HG03439 (cell line): ENCODE results near the gene SUFU.

ENCODE experiments used
- ATAC-seq: cut with Tn5 transposase; IDR thresholded peaks from one replicate; pipeline ENCODE4 v1.9.1; 2021; ENCODE audit warnings: mild to moderate bottlenecking, moderate library complexity; ENCODE audit not compliant: unreplicated experiment

The SUFU gene

GRCh38 chr10:102593074-102593803 is 89.5 kb downstream of the SUFU start:
- no peak for ATAC-seq

- ATAC-seq, result no peak
Observed at GRCh38 chr10:102593804-102594079, 90.0 kb downstream of the SUFU start.

GRCh38 chr10:102595293-102595692 is 91.5 kb downstream of the SUFU start:
- no peak for ATAC-seq

GRCh38 chr10:102595897-102596296 is 92.1 kb downstream of the SUFU start:
- ATAC-seq, result no peak

- ATAC-seq, result no peak
Observed at GRCh38 chr10:102596506-102596971, 92.8 kb downstream of the SUFU start.

GRCh38 chr10:102597131-102597991 is 93.6 kb downstream of the SUFU start:
- ATAC-seq, result no peak

- ATAC-seq, result no peak
Observed at GRCh38 chr10:102598243-102598642, 94.5 kb downstream of the SUFU start.

GRCh38 chr10:102599565-102600327 is 96.0 kb downstream of the SUFU start:
- no peak for ATAC-seq

- ATAC-seq, result no peak
Observed at GRCh38 chr10:102600816-102601215, 97.0 kb downstream of the SUFU start.

- no peak for ATAC-seq
Observed at GRCh38 chr10:102601639-102602038, 97.9 kb downstream of the SUFU start.

GRCh38 chr10:102602272-102603045 is 98.7 kb downstream of the SUFU start:
- no peak for ATAC-seq

- no peak for ATAC-seq
Observed at GRCh38 chr10:102603946-102604345, 100.2 kb downstream of the SUFU start.

- ATAC-seq, result no peak
Observed at GRCh38 chr10:102604439-102604841, 100.7 kb downstream of the SUFU start.

- ATAC-seq, result no peak
Observed at GRCh38 chr10:102605712-102606111, 101.9 kb downstream of the SUFU start.

- no peak for ATAC-seq
Observed at GRCh38 chr10:102608487-102608886, 104.7 kb downstream of the SUFU start.

GRCh38 chr10:102610441-102610887 is 106.7 kb downstream of the SUFU start:
- ATAC-seq, result no peak

GRCh38 chr10:102611514-102612087 is 107.8 kb downstream of the SUFU start:
- no peak for ATAC-seq

- no peak for ATAC-seq
Observed at GRCh38 chr10:102612964-102613275, 109.1 kb downstream of the SUFU start.

- no peak for ATAC-seq
Observed at GRCh38 chr10:102613286-102613685, 109.5 kb downstream of the SUFU start.

- ATAC-seq, result no peak
Observed at GRCh38 chr10:102613785-102614184, 110.0 kb downstream of the SUFU start.
